ENCODE measurements around the gene CKAP4.

CKAP4 gene

GRCh38 chr12:106240821-106241220 is 7.0 kb downstream of the CKAP4 start:
- Mint-ChIP-seq H3K9me3 (no peaks in the 10 kb centered on the region), H3K27ac (no peak overlapping the region), H3K27me3 (peaks cover 2% of the 10 kb centered on the region), H3K4me3 (no peak overlapping the region), H3K4me1 (ENCODE audit: low read depth) (peaks cover 18% of the 10 kb centered on the region), H3K36me3 (ENCODE audit: low read depth) (peaks cover 28% of the 10 kb centered on the region)
- intact Hi-C loops (cut with micrococcal nuclease), result no loop called here

GRCh38 chr12:106239951-106240335 is 7.9 kb downstream of the CKAP4 start:
- Mint-ChIP-seq H3K9me3 (no peaks in the 10 kb centered on the region), H3K27ac (no peak overlapping the region)
- intact Hi-C loops (cut with micrococcal nuclease), result no loop called here

GRCh38 chr12:106239241-106239950 is 8.4 kb downstream of the CKAP4 start:
- Mint-ChIP-seq H3K27ac (no peak overlapping the region), H3K4me1 (ENCODE audit: low read depth) (peaks cover 20% of the 10 kb centered on the region), H3K4me3 (no peak overlapping the region), H3K27me3 (peaks cover 2% of the 10 kb centered on the region), H3K9me3 (no peaks in the 10 kb centered on the region), H3K36me3 (ENCODE audit: low read depth) (peaks cover 28% of the 10 kb centered on the region)
- intact Hi-C loops (cut with micrococcal nuclease), result no loop called here

More at GRCh38 chr12:106239951-106240335, 7.9 kb downstream of the CKAP4 start:
- Mint-ChIP-seq H3K27me3 (peaks cover under 1% of the 10 kb centered on the region), H3K36me3 (ENCODE audit: low read depth) (peaks cover 28% of the 10 kb centered on the region), H3K4me3 (no peak overlapping the region), H3K4me1 (ENCODE audit: low read depth) (peaks cover 18% of the 10 kb centered on the region)

- Mint-ChIP-seq H3K4me1 (ENCODE audit: low read depth) (peaks cover 26% of the 10 kb centered on the region), H3K9me3 (no peaks in the 10 kb centered on the region)
- intact Hi-C loops (cut with micrococcal nuclease), result no loop called here
Observed at GRCh38 chr12:106238146-106238545, 9.7 kb downstream of the CKAP4 start.

GRCh38 chr12:106235770-106236169 is 12.1 kb downstream of the CKAP4 start:
- Mint-ChIP-seq H3K27ac (no peak overlapping the region), H3K36me3 (ENCODE audit: low read depth) (peaks cover 28% of the 10 kb centered on the region), H3K4me1 (ENCODE audit: low read depth) (peaks cover 26% of the 10 kb centered on the region), H3K4me3 (no peak overlapping the region), H3K9me3 (no peaks in the 10 kb centered on the region), H3K27me3 (peaks cover 14% of the 10 kb centered on the region)
- intact Hi-C loops (cut with micrococcal nuclease), result no loop called here

More at GRCh38 chr12:106238146-106238545, 9.7 kb downstream of the CKAP4 start:
- H3K36me3 Mint-ChIP-seq (ENCODE audit: low read depth), result peaks cover 28% of the 10 kb centered on the region
- H3K4me3 Mint-ChIP-seq, result no peak overlapping the region
- H3K27me3 Mint-ChIP-seq, result peaks cover 2% of the 10 kb centered on the region
- H3K27ac Mint-ChIP-seq, result no peak overlapping the region

GRCh38 chr12:106234449-106234848 is 13.4 kb downstream of the CKAP4 start:
- H3K4me3 Mint-ChIP-seq, result no peak overlapping the region
- H3K27ac Mint-ChIP-seq, result no peak overlapping the region
- peaks cover 26% of the 10 kb centered on the region for H3K4me1 Mint-ChIP-seq (ENCODE audit: low read depth)
- peaks cover 14% of the 10 kb centered on the region for H3K27me3 Mint-ChIP-seq
- H3K36me3 Mint-ChIP-seq (ENCODE audit: low read depth), result peaks cover 16% of the 10 kb centered on the region
- intact Hi-C loops (cut with micrococcal nuclease), result no loop called here
- H3K9me3 Mint-ChIP-seq, result no peaks in the 10 kb centered on the region

- H3K27me3 Mint-ChIP-seq, result peaks cover 17% of the 10 kb centered on the region
- intact Hi-C loops (cut with micrococcal nuclease), result no loop called here
- no peak overlapping the region for H3K27ac Mint-ChIP-seq
- H3K4me1 Mint-ChIP-seq (ENCODE audit: low read depth), result peaks cover 31% of the 10 kb centered on the region
- H3K9me3 Mint-ChIP-seq, result no peaks in the 10 kb centered on the region
- peaks cover 2% of the 10 kb centered on the region for H3K36me3 Mint-ChIP-seq (ENCODE audit: low read depth)
- no peak overlapping the region for H3K4me3 Mint-ChIP-seq
Observed at GRCh38 chr12:106233011-106233410, 14.8 kb downstream of the CKAP4 start.

GRCh38 chr12:106229036-106229591 is 18.7 kb downstream of the CKAP4 start:
- Mint-ChIP-seq H3K27ac (no peak overlapping the region), H3K4me1 (ENCODE audit: low read depth) (peaks cover 22% of the 10 kb centered on the region), H3K9me3 (no peaks in the 10 kb centered on the region), H3K36me3 (ENCODE audit: low read depth) (no peaks in the 10 kb centered on the region), H3K27me3 (peaks cover 17% of the 10 kb centered on the region), H3K4me3 (no peak overlapping the region)
- intact Hi-C loops (cut with micrococcal nuclease), result loop anchor here (5.0 kb wide), 1 partner anchor 128 kb away; the partner anchor contains the start of gene POLR3B

- Mint-ChIP-seq H3K9me3 (no peaks in the 10 kb centered on the region), H3K27ac (no peak overlapping the region), H3K27me3 (peaks cover 17% of the 10 kb centered on the region), H3K36me3 (ENCODE audit: low read depth) (no peaks in the 10 kb centered on the region), H3K4me1 (ENCODE audit: low read depth) (peaks cover 21% of the 10 kb centered on the region), H3K4me3 (no peak overlapping the region)
- intact Hi-C loops (cut with micrococcal nuclease), result loop anchor here (5.0 kb wide), 1 partner anchor 129 kb away; the partner anchor contains the start of gene POLR3B
Observed at GRCh38 chr12:106228320-106228710, 19.5 kb downstream of the CKAP4 start.

- H3K27me3 Mint-ChIP-seq, result peaks cover 17% of the 10 kb centered on the region
- no peak overlapping the region for H3K4me3 Mint-ChIP-seq
- intact Hi-C loops (cut with micrococcal nuclease), result loop anchor here (1.0 to 5.0 kb wide), 2 partner anchors 55 to 130 kb away; partner anchors contain the start of gene POLR3B
- H3K27ac Mint-ChIP-seq, result no peak overlapping the region
- H3K4me1 Mint-ChIP-seq (ENCODE audit: low read depth), result peaks cover 21% of the 10 kb centered on the region
- H3K36me3 Mint-ChIP-seq (ENCODE audit: low read depth), result no peaks in the 10 kb centered on the region
- H3K9me3 Mint-ChIP-seq, result no peaks in the 10 kb centered on the region
Observed at GRCh38 chr12:106227641-106228319, 20.0 kb downstream of the CKAP4 start.

GRCh38 chr12:106226884-106227640 is 20.8 kb downstream of the CKAP4 start:
- Mint-ChIP-seq H3K27me3 (peaks cover 17% of the 10 kb centered on the region), H3K9me3 (no peaks in the 10 kb centered on the region), H3K4me3 (no peak overlapping the region), H3K4me1 (ENCODE audit: low read depth) (peaks cover 22% of the 10 kb centered on the region), H3K27ac (no peak overlapping the region), H3K36me3 (ENCODE audit: low read depth) (no peaks in the 10 kb centered on the region)
- intact Hi-C loops (cut with micrococcal nuclease), result loop anchor here (1.0 to 5.0 kb wide), 2 partner anchors 55 to 130 kb away; partner anchors contain the start of gene POLR3B

GRCh38 chr12:106224355-106224706 is 23.5 kb downstream of the CKAP4 start:
- H3K27ac Mint-ChIP-seq, result no peak overlapping the region
- H3K4me3 Mint-ChIP-seq, result no peak overlapping the region
- H3K27me3 Mint-ChIP-seq, result peaks cover 18% of the 10 kb centered on the region
- H3K36me3 Mint-ChIP-seq (ENCODE audit: low read depth), result no peaks in the 10 kb centered on the region
- no peaks in the 10 kb centered on the region for H3K9me3 Mint-ChIP-seq
- intact Hi-C loops (cut with micrococcal nuclease), result loop anchor here (1.0 kb wide), 1 partner anchor 804 kb away; no protein-coding TSS in a partner anchor
- peaks cover 28% of the 10 kb centered on the region for H3K4me1 Mint-ChIP-seq (ENCODE audit: low read depth)

- peaks cover 23% of the 10 kb centered on the region for H3K4me1 Mint-ChIP-seq (ENCODE audit: low read depth)
- no peak overlapping the region for H3K27ac Mint-ChIP-seq
- H3K9me3 Mint-ChIP-seq, result no peaks in the 10 kb centered on the region
- peaks cover 20% of the 10 kb centered on the region for H3K27me3 Mint-ChIP-seq
- H3K4me3 Mint-ChIP-seq, result no peak overlapping the region
- no peaks in the 10 kb centered on the region for H3K36me3 Mint-ChIP-seq (ENCODE audit: low read depth)
- intact Hi-C loops (cut with micrococcal nuclease), result loop anchor here (1.0 kb wide), 1 partner anchor 803 kb away; no protein-coding TSS in a partner anchor
Observed at GRCh38 chr12:106223485-106224354, 24.1 kb downstream of the CKAP4 start.
